ENCODE results near the gene SMCO4.
A peak's percentile ranks its signal among the peaks of the same experiment; 100 is the strongest.

SMCO4 gene

GRCh38 chr11:93520726-93521509 lies 22.3 kb downstream of the SMCO4 start:
- TF ChIP-seq ZFX (IDR thresholded peaks at IDR 0.05; ENCODE audit: borderline replicate concordance) (no peak), CTCF (IDR thresholded peaks at IDR 0.05) (no peak)
- H3K27ac ChIP-seq: no peak overlapping the region

- no peak for TF ChIP-seq CTCF (IDR thresholded peaks at IDR 0.05)
- no peak for TF ChIP-seq ZFX (IDR thresholded peaks at IDR 0.05; ENCODE audit: borderline replicate concordance)
- peak overlapping the region; percentile 28 for H3K27ac ChIP-seq
Measured at GRCh38 chr11:93519179-93519578, 24.0 kb downstream of the SMCO4 start.

- no peak overlapping the region for H3K27ac ChIP-seq
- TF ChIP-seq ZFX (IDR thresholded peaks at IDR 0.05; ENCODE audit: borderline replicate concordance): no peak
- no peak for TF ChIP-seq CTCF (IDR thresholded peaks at IDR 0.05)
Measured at GRCh38 chr11:93518081-93518480, 25.1 kb downstream of the SMCO4 start.

- H3K27ac ChIP-seq: no peak overlapping the region
- TF ChIP-seq CTCF (IDR thresholded peaks at IDR 0.05) (no peak), ZFX (IDR thresholded peaks at IDR 0.05; ENCODE audit: borderline replicate concordance) (no peak)
Measured at GRCh38 chr11:93517611-93518010, 25.6 kb downstream of the SMCO4 start.

- no peak for TF ChIP-seq ZFX (IDR thresholded peaks at IDR 0.05; ENCODE audit: borderline replicate concordance)
- TF ChIP-seq CTCF (IDR thresholded peaks at IDR 0.05): no peak
- no peak overlapping the region for H3K27ac ChIP-seq
Measured at GRCh38 chr11:93517041-93517440, 26.1 kb downstream of the SMCO4 start.

GRCh38 chr11:93515441-93516025 lies 27.7 kb downstream of the SMCO4 start:
- no peak for TF ChIP-seq CTCF (IDR thresholded peaks at IDR 0.05)
- TF ChIP-seq ZFX (IDR thresholded peaks at IDR 0.05; ENCODE audit: borderline replicate concordance): no peak
- no peak overlapping the region for H3K27ac ChIP-seq

- no peak overlapping the region for H3K27ac ChIP-seq
- TF ChIP-seq ZFX (IDR thresholded peaks at IDR 0.05; ENCODE audit: borderline replicate concordance) (no peak), CTCF (IDR thresholded peaks at IDR 0.05) (no peak)
Measured at GRCh38 chr11:93514712-93515111, 28.5 kb downstream of the SMCO4 start.

All from 22Rv1 (cell line).